HG03439 (cell line): Measurements from ENCODE around the gene FRAS1.
"Not testable (repeated sequence)": the region's sequence is repeated elsewhere in the genome, so short reads cannot be mapped to it uniquely, and the experiment has no call there.

ENCODE experiments used
- ATAC-seq: cut with Tn5 transposase; IDR thresholded peaks from one replicate; pipeline ENCODE4 v1.9.1; 2021; ENCODE audit warnings: mild to moderate bottlenecking, moderate library complexity; ENCODE audit not compliant: unreplicated experiment

Gene FRAS1

GRCh38 chr4:78313754-78314120 lies 256.6 kb downstream of the FRAS1 start:
- ATAC-seq: no peak

GRCh38 chr4:78318126-78318525 lies 261.0 kb downstream of the FRAS1 start:
- no peak for ATAC-seq

DNA sequence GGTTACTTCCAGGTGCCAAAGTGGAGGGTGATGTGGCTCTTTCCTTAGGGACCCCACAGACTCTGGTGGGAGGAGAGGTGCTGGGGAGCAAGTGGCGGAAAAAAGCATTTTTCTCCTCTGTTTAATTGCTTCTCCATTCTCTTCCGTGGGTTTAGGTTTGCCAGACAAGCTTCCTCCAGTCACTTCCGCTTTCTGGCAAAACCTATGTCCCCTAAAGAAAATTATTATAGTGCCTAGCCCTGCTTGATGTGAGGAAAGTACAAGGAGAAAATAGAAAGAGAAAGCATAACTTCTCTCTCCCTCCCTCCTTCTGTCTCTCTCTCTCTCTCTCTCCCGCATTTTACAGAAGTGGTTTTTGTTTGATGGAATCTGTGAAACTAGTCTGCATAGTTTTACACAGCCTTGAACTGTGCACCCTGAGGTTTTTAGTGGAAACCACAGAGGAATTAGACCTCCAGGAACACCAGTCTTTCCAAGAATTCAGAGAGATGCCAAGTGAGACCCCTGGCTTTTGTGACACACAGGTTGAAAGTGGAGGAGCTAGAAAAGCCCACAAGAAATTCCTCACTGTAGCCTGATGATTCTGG lies 263.3 kb downstream of the FRAS1 start:
- ATAC-seq: no peak

- no peak for ATAC-seq
Measured at GRCh38 chr4:78322032-78322431, 264.9 kb downstream of the FRAS1 start.

- ATAC-seq: no peak
Measured at GRCh38 chr4:78323439-78323838, 266.3 kb downstream of the FRAS1 start.

DNA sequence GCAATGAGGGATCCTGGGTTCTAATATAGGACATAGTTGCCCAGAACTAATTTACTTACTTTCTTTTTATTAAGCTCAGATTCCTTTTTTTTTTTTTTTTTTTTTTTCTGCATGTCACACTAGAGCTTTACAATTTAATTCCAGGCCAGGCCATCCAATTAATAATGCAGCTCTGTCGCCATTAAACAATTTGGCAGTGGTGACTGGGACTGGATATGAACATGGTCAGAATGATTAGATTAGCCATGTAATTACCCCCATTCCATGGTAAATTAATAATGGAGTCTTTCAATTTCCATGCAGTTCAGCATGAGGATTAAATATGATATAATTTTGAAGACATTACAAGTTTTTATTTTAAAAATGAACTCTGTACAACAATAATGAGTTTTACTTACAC lies 267.5 kb downstream of the FRAS1 start:
- no peak for ATAC-seq

DNA sequence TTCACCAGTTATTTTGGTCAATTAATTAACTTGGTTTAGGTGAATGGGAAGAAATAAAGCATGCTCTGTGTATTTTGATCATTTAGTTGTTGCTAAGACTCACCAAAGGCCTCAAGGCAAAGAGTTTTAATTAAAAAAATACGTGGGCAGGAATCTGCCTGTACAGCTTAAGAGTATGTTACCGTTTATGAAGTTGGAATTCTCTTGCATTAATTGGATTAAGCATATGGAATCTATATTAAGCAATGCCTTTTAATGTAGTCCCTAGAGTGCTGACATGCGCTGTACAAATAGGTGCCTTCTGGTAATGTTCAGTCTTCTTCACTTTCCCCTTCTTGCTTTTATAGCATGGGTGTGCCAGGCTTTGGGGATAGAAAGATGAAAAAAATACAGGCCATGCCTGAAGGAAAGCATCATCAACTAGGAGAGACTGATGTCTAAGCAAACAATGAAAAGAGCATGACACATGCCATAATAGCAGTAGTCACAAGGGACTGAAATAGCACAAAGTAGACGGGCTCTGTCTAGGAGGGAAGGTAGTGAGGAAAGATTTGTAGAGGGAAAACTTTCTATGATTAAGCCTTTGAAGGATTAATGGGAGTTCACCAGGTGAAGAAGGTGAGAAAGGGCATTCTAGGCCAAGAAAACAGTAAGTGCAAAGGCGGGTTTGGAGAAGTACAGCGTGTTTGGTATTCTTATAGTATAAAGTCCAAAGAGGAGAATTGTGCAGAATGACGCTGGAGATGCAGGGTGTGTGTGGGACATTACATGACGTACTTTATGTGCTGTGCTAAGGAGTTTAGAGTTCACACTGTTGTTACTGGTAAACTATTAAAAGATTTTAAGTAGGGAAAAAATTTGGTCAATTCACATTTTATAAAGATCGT lies 268.4 kb downstream of the FRAS1 start:
- ATAC-seq: no peak

DNA sequence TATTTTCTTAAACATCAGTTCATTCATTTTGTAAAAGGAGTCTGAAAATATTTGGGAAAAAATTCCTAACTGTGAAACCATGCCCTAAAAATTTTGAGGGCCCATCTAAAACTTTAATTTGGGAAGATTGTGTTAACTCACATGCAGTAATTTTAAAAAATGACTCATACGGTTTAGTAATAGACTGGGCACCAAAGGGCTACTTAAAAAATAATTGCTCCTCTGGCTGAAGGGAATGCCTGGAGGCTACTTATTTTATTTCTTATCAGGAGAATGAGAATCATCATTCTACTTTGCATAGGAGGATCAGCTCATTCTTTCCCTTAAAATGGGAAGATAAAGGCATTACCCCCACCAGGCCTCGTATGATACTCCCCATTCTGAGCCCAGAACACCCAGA lies 271.5 kb downstream of the FRAS1 start:
- not testable (repeated sequence) for ATAC-seq

- no peak for ATAC-seq
Measured at GRCh38 chr4:78331186-78331585, 274.1 kb downstream of the FRAS1 start.

- ATAC-seq: no peak
Measured at GRCh38 chr4:78331965-78332364, 274.8 kb downstream of the FRAS1 start.

GRCh38 chr4:78332976-78333375 lies 275.9 kb downstream of the FRAS1 start:
- ATAC-seq: no peak

- ATAC-seq: no peak
Measured at GRCh38 chr4:78336093-78336943, 279.2 kb downstream of the FRAS1 start.

- ATAC-seq: no peak
Measured at GRCh38 chr4:78337244-78338020, 280.3 kb downstream of the FRAS1 start.

- ATAC-seq: no peak
Measured at GRCh38 chr4:78342125-78342524, 285.0 kb downstream of the FRAS1 start.

DNA sequence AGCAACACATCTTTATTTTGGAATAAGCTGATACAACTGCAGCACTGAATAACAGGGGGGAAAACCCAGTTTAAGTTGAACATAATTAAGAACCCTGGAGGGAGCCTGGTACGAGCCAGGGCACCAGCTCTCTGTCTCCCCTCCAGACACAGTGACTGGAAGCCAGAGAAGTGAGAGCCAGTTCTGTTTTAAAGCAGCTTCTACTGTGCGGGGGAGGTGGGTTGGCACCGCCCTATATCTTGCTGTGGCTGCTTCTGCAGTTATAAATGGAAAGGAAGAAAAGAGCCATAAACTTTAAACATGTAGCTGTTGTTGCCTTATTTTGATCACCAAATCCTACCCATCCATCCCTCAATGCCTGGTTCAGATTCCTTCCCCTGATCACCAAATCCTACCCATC lies 286.6 kb downstream of the FRAS1 start:
- no peak for ATAC-seq

DNA sequence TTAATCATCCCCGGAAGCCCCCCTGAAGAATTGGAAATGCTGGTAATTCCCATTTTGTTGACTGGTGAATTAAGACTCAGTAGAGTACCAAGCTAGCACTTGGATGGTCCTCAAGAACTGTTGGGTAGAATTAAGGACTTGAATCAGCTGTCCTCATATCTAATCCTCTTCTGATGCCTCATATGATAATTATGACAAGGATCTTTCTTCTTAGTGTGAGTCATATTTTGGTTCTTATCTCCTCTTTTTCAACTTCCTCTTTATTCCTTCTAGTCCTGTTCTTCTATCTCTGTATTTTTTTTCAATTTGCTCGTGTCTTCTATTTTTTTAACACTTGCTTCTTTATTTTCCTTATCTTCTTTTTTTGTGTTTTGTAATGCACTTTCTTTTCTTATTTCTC lies 288.1 kb downstream of the FRAS1 start:
- no peak for ATAC-seq

GRCh38 chr4:78346222-78346621 lies 289.1 kb downstream of the FRAS1 start:
- no peak for ATAC-seq

DNA sequence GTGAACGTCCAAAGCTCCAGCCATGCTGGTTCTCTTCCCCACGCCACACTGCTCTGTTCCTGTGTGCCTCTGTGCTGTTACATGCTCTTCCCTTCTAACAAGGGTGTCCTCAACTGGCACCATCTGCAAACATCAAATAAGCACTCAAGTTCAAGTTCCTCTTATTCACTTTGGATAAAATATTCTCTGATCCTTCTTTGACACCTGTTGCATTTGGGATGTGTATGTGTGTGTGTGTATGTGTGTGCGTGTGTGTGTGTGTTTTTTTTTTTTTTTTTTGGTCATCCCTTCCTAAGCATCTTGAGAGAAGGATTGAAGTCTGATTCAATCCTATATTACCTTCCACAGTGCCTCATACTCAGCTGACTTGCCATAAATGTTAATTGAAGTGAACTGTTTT lies 290.4 kb downstream of the FRAS1 start:
- ATAC-seq: no peak

DNA sequence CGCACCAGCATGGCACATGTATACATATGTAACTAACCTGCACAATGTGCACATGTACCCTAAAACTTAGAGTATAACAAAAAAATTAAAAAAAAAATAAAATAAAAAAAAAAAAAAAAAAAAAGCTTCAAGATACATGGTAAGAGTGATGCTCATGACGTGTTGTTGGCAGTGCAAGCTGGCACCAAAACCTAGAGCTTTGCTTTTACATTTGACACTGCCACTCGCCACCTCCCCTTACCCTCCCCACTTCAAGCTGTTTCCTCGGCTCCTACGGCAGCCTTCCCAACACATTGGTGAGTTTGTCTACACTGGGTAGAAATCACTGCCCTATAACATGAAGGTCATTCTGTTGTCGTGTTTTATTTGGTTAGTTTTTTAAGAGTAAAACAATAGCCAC lies 296.8 kb downstream of the FRAS1 start:
- ATAC-seq: no peak

DNA sequence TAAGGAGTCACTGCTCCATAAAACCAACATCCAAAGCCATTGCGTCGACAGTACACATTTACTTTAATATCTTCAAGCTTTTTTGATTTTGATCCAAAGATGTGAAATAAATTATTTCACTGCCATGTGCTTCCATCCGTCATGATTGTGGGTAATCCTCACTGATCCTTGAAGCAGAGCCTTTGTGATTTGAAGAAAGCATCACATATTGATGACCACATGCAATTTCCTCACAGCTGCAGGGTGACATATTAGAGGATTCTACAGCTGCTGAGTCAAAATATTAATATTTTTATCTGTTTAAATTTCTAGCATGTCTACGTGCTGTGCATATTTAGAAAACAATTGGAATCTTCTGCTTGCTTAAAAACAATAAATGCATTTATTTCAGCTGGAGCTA lies 297.7 kb downstream of the FRAS1 start:
- ATAC-seq: no peak

GRCh38 chr4:78355306-78355705 lies 298.2 kb downstream of the FRAS1 start:
- no peak for ATAC-seq
